ENCODE results near the gene DMP1.

GRCh38 chr4:87697272-87697671, 47.2 kb downstream of the DMP1 start:
- no peak for TF ChIP-seq POLR2AphosphoS5 (IDR thresholded peaks at IDR 0.05; ENCODE audit: low read depth, low read length)
- no peak for TF ChIP-seq POLR2A (IDR thresholded peaks at IDR 0.05; ENCODE audit: low read depth, low read length)
- TF ChIP-seq SPI1 (IDR thresholded peaks at IDR 0.05; ENCODE audit: low read depth, low read length) = no peak
- no peak for TF ChIP-seq POU2F2 (IDR thresholded peaks at IDR 0.05; ENCODE audit: low read depth, low read length)
